Mesenchymal stem cell (in vitro differentiated cells and primary cell): ENCODE data around the gene COL8A2.

ENCODE experiments used
- DNase-seq: peaks from one replicate; pipeline ENCODE4 v3.0.0-alpha.2; 2013
- H2AFZ ChIP-seq: one replicate; pipeline ENCODE4 v1.6.1; 2013; ENCODE audit warnings: low read depth, mild to moderate bottlenecking, control low read depth, inconsistent platforms, low read length, moderate library complexity
- H2AK5ac ChIP-seq: 2 replicates; pipeline ENCODE4 v1.6.1; 2013; ENCODE audit warnings: low read length, moderate library complexity, mild to moderate bottlenecking, inconsistent platforms; ENCODE audit not compliant: severe bottlenecking
- H2BK120ac ChIP-seq: one replicate; pipeline ENCODE4 v1.6.1; 2013; ENCODE audit warnings: low read depth, mild to moderate bottlenecking, inconsistent platforms, low read length, moderate library complexity
- H2BK12ac ChIP-seq, 2 experiments: one replicate each; pipeline ENCODE4 v1.6.1; 2013; ENCODE audit warnings: inconsistent platforms in 2 of 2, low read length in 2 of 2, mild to moderate bottlenecking in 2 of 2, moderate library complexity in 2 of 2, control low read depth in 1 of 2
- H2BK15ac ChIP-seq: one replicate; pipeline ENCODE4 v1.6.1; 2013; ENCODE audit warnings: mild to moderate bottlenecking, low read depth, inconsistent platforms; ENCODE audit not compliant: poor library complexity, severe bottlenecking
- H2BK5ac ChIP-seq: 2 replicates; pipeline ENCODE4 v1.6.1; 2013; ENCODE audit warnings: low read depth, mild to moderate bottlenecking, low read length, control low read depth, inconsistent platforms; ENCODE audit not compliant: poor library complexity, severe bottlenecking
- H3K14ac ChIP-seq, 2 experiments: one replicate each; pipeline ENCODE4 v1.6.1; 2013; ENCODE audit warnings: inconsistent platforms in 2 of 2, low read length in 2 of 2, control low read depth in 1 of 2, mild to moderate bottlenecking in 1 of 2, moderate library complexity in 1 of 2
- H3K18ac ChIP-seq, 2 experiments: one replicate each; pipeline ENCODE4 v1.6.1; 2013; ENCODE audit warnings: inconsistent platforms in 2 of 2, low read length in 2 of 2, control low read depth in 1 of 2, low read depth in 1 of 2, mild to moderate bottlenecking in 1 of 2
- H3K23ac ChIP-seq, 2 experiments: one replicate each; pipeline ENCODE4 v1.6.1; 2013; ENCODE audit warnings: inconsistent platforms in 2 of 2, low read length in 2 of 2, mild to moderate bottlenecking in 2 of 2, moderate library complexity in 2 of 2, control low read depth in 1 of 2
- H3K27ac ChIP-seq: 2 replicates; pipeline ENCODE4 v1.5.1; 2013; ENCODE audit warnings: mild to moderate bottlenecking, moderate library complexity, low read length, control low read depth, inconsistent platforms; ENCODE audit not compliant: poor library complexity, severe bottlenecking
- H3K27me3 ChIP-seq, 2 experiments: 2 replicates each; pipeline versions ENCODE4 v1.6.1 to v1.7.0; 2013; ENCODE audit warnings: low read length in 2 of 2, mild to moderate bottlenecking in 2 of 2, moderate library complexity in 2 of 2, control low read depth in 1 of 2, inconsistent platforms in 1 of 2; ENCODE audit not compliant: control insufficient read depth in 1 of 2, insufficient read depth in 1 of 2
- H3K36me3 ChIP-seq, 2 experiments: 2 replicates each; pipeline versions ENCODE4 v1.6.1 to v1.7.0; 2013; ENCODE audit warnings: low read length in 2 of 2, control low read depth in 1 of 2, inconsistent platforms in 1 of 2, low read depth in 1 of 2, mild to moderate bottlenecking in 1 of 2; ENCODE audit not compliant: insufficient read depth in 2 of 2, control insufficient read depth in 1 of 2
- H3K4ac ChIP-seq, 2 experiments: one replicate each; pipeline ENCODE4 v1.6.1; 2013; ENCODE audit warnings: inconsistent platforms in 2 of 2, low read length in 2 of 2, mild to moderate bottlenecking in 2 of 2, moderate library complexity in 2 of 2, control low read depth in 1 of 2, low read depth in 1 of 2
- H3K4me1 ChIP-seq: 2 replicates; pipeline ENCODE4 v1.6.1; 2013; ENCODE audit warnings: low read depth, low read length, control low read depth; ENCODE audit not compliant: control insufficient read depth, insufficient read depth
- H3K4me2 ChIP-seq: 2 replicates; pipeline ENCODE4 v1.6.1; 2013; ENCODE audit warnings: low read length, mild to moderate bottlenecking, inconsistent platforms; ENCODE audit not compliant: poor library complexity, severe bottlenecking
- H3K4me3 ChIP-seq, 2 experiments: 2 replicates each; pipeline versions ENCODE4 v1.5.1 to v1.7.0; 2013; ENCODE audit warnings: low read length in 2 of 2, mild to moderate bottlenecking in 2 of 2, control low read depth in 1 of 2, low read depth in 1 of 2; ENCODE audit not compliant: insufficient read depth in 1 of 2
- H3K79me1 ChIP-seq: replicated peaks from 2 replicates; pipeline ENCODE4 v1.6.1; 2013; ENCODE audit warnings: mild to moderate bottlenecking, control low read depth, low read length, inconsistent platforms; ENCODE audit not compliant: poor library complexity, severe bottlenecking
- H3K9ac ChIP-seq: 2 replicates; pipeline ENCODE4 v1.7.0; 2013; ENCODE audit warnings: mild to moderate bottlenecking, low read length, moderate library complexity
- H3K9me3 ChIP-seq: 2 replicates; pipeline ENCODE4 v1.7.0; 2013; ENCODE audit warnings: mild to moderate bottlenecking, low read length; ENCODE audit not compliant: control insufficient read depth
- H4K8ac ChIP-seq: one replicate; pipeline ENCODE4 v1.6.1; 2013; ENCODE audit warnings: inconsistent platforms, mild to moderate bottlenecking, low read length, moderate library complexity
- H4K91ac ChIP-seq: one replicate; pipeline ENCODE4 v1.6.1; 2013; ENCODE audit warnings: mild to moderate bottlenecking, low read length, inconsistent platforms
- WGBS: methylation state at CpG from one replicate; pipeline ENCODE4 v1.1.7; 2013; ENCODE audit warnings: mixed read lengths; 5-methylcytosine and 5-hydroxymethylcytosine counted together

Gene COL8A2

DNA sequence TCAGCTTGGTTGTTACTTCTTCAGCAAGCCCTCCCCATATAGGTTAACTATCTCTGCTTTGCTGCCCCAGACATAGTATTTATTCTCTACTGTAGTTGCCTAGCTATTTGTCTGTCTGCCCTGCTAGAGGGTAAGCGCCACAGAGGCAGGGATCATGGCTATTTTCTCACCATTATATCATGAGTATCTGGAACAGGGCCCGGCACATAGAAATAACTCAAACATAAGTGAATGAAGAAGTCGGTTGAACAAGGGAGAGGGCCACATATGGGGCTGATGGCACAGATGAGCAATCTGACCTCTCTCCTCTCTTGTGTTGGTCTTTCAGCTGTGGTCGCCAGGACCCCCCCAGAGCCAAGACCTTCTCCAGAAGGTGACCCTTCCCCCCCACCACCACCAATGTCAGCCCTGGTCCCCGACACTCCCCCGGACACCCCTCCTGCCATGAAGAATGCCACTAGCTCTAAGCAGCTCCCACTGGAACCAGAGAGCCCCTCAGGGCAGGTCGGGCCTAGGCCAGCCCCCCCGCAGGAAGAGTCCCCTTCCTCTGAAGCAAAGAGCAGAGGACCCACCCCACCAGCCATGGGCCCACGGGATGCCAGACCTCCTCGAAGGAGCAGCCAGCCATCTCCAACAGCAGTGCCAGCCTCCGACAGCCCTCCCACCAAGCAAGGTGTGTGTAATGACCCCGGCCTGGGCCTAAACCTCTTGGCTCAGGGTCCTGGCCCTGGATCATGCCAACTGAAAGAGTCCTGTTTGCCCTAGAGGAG is 45.8 kb upstream of the COL8A2 start:
- Histone ChIP-seq H3K9ac (peak overlapping the region; percentile 44), H2AFZ (no peak overlapping the region), H3K27me3 (no peaks in the 10 kb centered on the region), H3K9me3 (no peaks in the 10 kb centered on the region), H3K79me1 (peaks cover 1% of the 10 kb centered on the region), H3K23ac (no peak overlapping the region), H3K14ac (no peak overlapping the region), H2AK5ac (no peak overlapping the region), H3K4me1 (peaks cover 42% of the 10 kb centered on the region), H3K27ac (no peak overlapping the region), H4K8ac (peak overlapping the region; percentile 15), H2BK120ac (no peak overlapping the region), H4K91ac (peak overlapping the region; percentile 9), H3K4me2 (no peak overlapping the region), H2BK5ac (no peak overlapping the region), H3K4me3 (no peak overlapping the region), H2BK12ac (no peak overlapping the region), H2BK15ac (no peak overlapping the region), H3K18ac (no peak overlapping the region), H3K36me3 (peaks cover 61 to 70% of the 10 kb centered on the region in 2 experiments), H3K4ac (no peak overlapping the region)
- DNase-seq = no peak
- 94% methylated on average over 11 of the region's 12 CpGs for WGBS

DNA sequence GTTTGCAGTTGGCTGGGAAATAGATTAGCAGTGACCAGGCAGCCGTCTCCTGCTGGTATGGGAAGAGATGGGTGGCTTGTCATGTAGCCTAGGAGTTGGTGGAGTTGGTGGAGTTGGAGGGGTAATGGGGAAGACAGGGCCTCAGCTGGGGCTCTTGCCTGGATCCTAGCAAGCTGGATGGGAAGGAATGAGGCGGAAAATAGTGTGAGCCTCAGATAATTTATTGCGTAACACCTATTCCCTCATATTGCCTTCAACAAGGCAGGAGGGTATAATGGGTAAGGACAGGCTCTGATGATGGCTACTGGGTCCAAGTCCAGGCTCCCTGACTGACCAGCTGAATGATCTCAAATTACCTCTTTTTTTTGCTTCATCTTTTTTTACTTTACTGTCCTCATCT is 43.5 kb upstream of the COL8A2 start:
- H2AK5ac ChIP-seq = no peak overlapping the region

DNA sequence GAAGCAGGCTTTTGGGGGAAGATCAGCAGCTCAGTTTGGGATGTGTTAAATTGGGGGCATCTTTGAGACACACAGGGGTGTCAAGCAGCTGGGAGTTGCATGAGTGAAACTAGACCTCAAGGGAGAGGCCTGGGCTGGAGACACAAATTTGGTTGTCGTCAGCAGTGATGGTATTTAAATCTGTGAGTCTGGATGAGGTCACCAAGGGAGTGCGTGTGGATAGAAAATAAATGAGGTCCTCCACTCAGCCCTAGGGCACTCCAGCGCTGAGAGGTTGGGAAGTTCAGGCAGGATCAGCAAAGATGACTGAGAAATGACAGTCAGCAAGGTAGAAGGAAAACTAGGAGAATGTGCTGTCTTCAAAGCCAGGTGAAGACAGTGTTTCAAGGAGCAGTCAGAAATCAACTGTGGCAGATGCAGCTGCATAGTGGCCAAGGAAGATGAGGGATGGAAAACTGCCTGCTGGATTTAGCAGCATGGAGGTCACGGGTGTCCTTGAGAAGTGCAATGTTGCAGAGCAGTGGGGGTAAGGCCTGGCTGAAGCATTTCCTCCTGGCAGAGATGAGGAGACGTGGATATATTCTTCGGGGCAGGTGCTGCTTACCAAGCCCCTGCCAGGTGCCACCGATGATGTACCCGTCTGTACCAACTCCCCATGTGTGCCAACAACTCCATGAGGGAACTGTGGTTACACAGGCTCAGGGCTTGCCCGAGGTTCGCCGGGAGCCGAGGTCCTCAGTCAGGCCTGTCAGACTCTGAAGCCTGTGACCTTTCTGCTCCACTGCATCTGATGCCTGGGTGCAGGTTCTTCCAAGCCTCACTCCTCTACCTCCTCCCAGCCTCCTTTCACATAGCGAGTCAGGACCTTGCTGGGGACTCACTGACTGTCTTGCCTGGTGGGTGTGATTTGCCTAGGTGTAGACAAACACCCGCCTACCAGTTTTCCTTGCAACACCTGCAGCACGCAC is 42.2 kb upstream of the COL8A2 start:
- Histone ChIP-seq H2BK5ac (no peak overlapping the region), H3K4ac (no peak overlapping the region), H3K9ac (peak overlapping the region; percentile 74), H3K79me1 (no peaks in the 10 kb centered on the region), H2BK12ac (no peak overlapping the region), H2BK15ac (no peak overlapping the region), H3K14ac (no peak overlapping the region), H3K27me3 (no peaks in the 10 kb centered on the region), H2BK120ac (no peak overlapping the region), H3K4me3 (no peak overlapping the region), H3K23ac (no peak overlapping the region), H2AK5ac (no peak overlapping the region), H3K27ac (peak overlapping the region; percentile 10), H3K18ac (no peak overlapping the region), H3K4me1 (peaks cover 19% of the 10 kb centered on the region), H2AFZ (no peak overlapping the region), H4K91ac (no peak overlapping the region), H3K9me3 (no peaks in the 10 kb centered on the region), H3K36me3 (peaks cover 27 to 46% of the 10 kb centered on the region in 2 experiments), H4K8ac (no peak overlapping the region), H3K4me2 (no peak overlapping the region)
- peak; percentile 72 for DNase-seq
- WGBS = 90% methylated on average over 15 of the region's 15 CpGs

More for the DNA sequence above, 43.5 kb upstream of the COL8A2 start:
- Histone ChIP-seq H3K18ac (no peak overlapping the region), H3K4me2 (no peak overlapping the region), H3K27ac (no peak overlapping the region), H3K9me3 (no peaks in the 10 kb centered on the region), H3K36me3 (peaks cover 39 to 51% of the 10 kb centered on the region in 2 experiments), H2BK120ac (no peak overlapping the region), H3K27me3 (no peaks in the 10 kb centered on the region), H3K4me3 (no peak overlapping the region), H3K4me1 (peaks cover 28% of the 10 kb centered on the region), H3K4ac (no peak overlapping the region), H4K8ac (no peak overlapping the region), H2BK5ac (no peak overlapping the region), H2BK12ac (no peak overlapping the region), H2BK15ac (no peak overlapping the region), H3K9ac (peak overlapping the region; percentile 47), H3K79me1 (peaks cover 1% of the 10 kb centered on the region), H2AFZ (no peak overlapping the region), H3K23ac (peak overlapping the region in 1 of 2 experiments; percentile 67), H3K14ac (no peak overlapping the region), H4K91ac (no peak overlapping the region)
- DNase-seq = no peak
- WGBS = 88% methylated on average over 1 of the region's 3 CpGs

DNA sequence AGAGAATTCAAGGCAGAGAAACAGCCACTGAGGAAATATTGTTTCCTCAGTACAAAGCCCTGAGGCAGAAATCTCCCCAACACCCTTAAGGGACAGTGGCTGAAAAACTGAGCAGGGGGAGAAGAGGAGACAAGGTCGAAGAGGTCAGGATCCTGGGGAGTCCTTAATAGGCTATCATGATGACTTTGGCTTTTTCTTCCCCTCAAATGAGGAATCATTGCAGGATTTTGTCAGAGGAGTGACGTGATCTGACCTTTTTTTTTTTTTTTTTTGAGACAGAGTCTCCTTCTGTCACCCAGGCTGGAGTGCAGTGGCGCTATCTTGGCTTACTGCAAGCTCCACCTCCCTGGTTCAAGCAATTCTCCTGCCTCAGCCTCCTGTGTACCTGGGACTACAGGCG is 41.1 kb upstream of the COL8A2 start:
- H3K23ac ChIP-seq = no peak overlapping the region
- 80% methylated on average over 4 of the region's 4 CpGs for WGBS

More for the DNA sequence above, 41.1 kb upstream of the COL8A2 start:
- no peak overlapping the region for H3K27ac ChIP-seq
- no peak overlapping the region for H3K18ac ChIP-seq
- H3K14ac ChIP-seq = no peak overlapping the region
- no peak overlapping the region for H3K4ac ChIP-seq
- H4K91ac ChIP-seq = no peak overlapping the region
- no peak overlapping the region for H2AFZ ChIP-seq
- H3K9me3 ChIP-seq = no peaks in the 10 kb centered on the region
- H3K27me3 ChIP-seq = no peaks in the 10 kb centered on the region
- H2BK120ac ChIP-seq = no peak overlapping the region
- no peak overlapping the region for H3K4me2 ChIP-seq
- H3K79me1 ChIP-seq = no peaks in the 10 kb centered on the region
- no peak overlapping the region for H2BK5ac ChIP-seq
- H3K4me1 ChIP-seq = peaks cover 25% of the 10 kb centered on the region
- no peak overlapping the region for H3K4me3 ChIP-seq
- H3K36me3 ChIP-seq = peaks cover 18 to 39% of the 10 kb centered on the region in 2 experiments
- no peak for DNase-seq
- peak overlapping the region; percentile 72 for H3K9ac ChIP-seq
- H4K8ac ChIP-seq = no peak overlapping the region
- no peak overlapping the region for H2AK5ac ChIP-seq
- no peak overlapping the region for H2BK12ac ChIP-seq
- H2BK15ac ChIP-seq = no peak overlapping the region
